ENCODE results near the gene RNF43. TPM values are rescaled to one million over a fixed set of nuclear protein-coding genes. Genes with fewer than 3 reads are reported as not detected.

The RNF43 gene
- not detected in 2 replicates for total RNA-seq

DNA sequence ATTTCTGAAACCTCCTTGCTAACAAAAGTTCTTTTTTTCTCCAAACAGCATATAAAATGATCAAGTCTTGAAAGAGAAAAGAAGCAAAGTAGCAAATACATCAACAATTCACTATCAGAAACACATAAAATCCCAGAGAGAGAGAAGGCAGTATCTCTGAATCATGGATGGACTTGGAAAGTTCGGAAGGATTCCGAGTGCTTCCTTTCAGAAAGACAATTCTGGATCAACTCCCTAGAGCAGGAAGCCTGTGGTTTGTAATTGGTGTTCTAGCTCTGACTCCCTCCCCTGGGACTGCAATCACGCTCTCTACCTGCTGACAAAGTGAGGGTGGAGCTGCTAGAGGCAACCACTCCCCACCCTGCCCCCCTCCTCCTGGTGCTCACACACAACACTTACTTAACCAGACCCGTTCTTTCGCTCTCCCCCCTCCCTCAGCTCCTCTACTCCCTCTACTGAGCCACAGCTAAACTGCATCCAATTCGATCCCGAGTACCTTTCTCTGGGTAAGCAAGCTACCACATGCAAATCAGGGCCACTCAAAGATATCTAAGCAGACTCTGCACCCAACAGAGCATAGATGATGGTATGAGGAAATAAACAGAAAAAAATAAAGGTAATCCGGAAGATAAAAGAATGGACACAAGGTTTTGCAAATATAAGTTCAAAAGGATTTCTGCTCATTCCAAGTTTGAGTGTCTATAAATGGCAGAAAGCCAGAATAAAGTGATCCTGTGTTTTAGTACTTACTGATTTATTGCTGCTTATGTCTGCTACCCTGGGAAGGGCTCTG is at the start of gene RNF43:
RNF43 (minus strand) TSS at position 235 of the 793 bp plus-strand sequence. CDS start 1,957 bp downstream, outside the sequence.

Other genes starting within 250 kb of the RNF43 start
- not detected in 2 replicates for gene EPX, start 224.8 kb downstream of the RNF43 start, total RNA-seq
- 8.9 and 13.2 TPM in 2 replicates for gene MKS1, start 198.3 kb downstream of the RNF43 start, total RNA-seq
- not detected in 2 replicates for gene LPO, start 178.9 kb downstream of the RNF43 start, total RNA-seq
- under 0.01 TPM in 1 of 2 replicates, not detected in the other for gene MPO, start 136.6 kb downstream of the RNF43 start, total RNA-seq
- gene TSPOAP1, start 88.7 kb downstream of the RNF43 start, total RNA-seq = under 0.01 TPM in 1 of 2 replicates, not detected in the other
- gene SUPT4H1, start 65.3 kb downstream of the RNF43 start, total RNA-seq = 40.3 and 62.6 TPM in 2 replicates
- under 0.01 and 0.06 TPM in 2 replicates for gene HSF5, start 70.9 kb upstream of the RNF43 start, total RNA-seq
- 30.0 and 43.7 TPM in 2 replicates for gene MTMR4, start 97.1 kb upstream of the RNF43 start, total RNA-seq